GM23248 (cell line): Measurements from ENCODE around the gene TUBA1C. TPM values are rescaled to one million over a fixed set of nuclear protein-coding genes. Genes with fewer than 3 reads are reported as not detected.

Source experiments
- DNase-seq: peaks from one replicate; pipeline ENCODE4 v3.0.0-alpha.2; 2015
- H2AFZ ChIP-seq: fragments of 200-600 bp; sonication (generic); 2 replicates; pipeline ENCODE4 v1.6.1; 2016; ENCODE audit warnings: antibody characterized with exemption
- H3F3A ChIP-seq: fragments of 200-600 bp; sonication (generic); 2 replicates; pipeline ENCODE4 v1.6.1; 2016; ENCODE audit warnings: mild to moderate bottlenecking, antibody characterized with exemption, mixed run types; ENCODE audit not compliant: insufficient read depth
- H3K27ac ChIP-seq: fragments of 200-600 bp; sonication (generic); 2 replicates; pipeline ENCODE4 v1.5.1; 2016; ENCODE audit warnings: mild to moderate bottlenecking
- H3K27me3 ChIP-seq: fragments of 200-600 bp; sonication (generic); replicated peaks from 2 replicates; pipeline ENCODE4 v1.6.1; 2016; ENCODE audit warnings: mild to moderate bottlenecking; ENCODE audit not compliant: insufficient read depth
- H3K36me3 ChIP-seq: fragments of 200-600 bp; sonication (generic); 2 replicates; pipeline ENCODE4 v1.6.1; 2016; ENCODE audit warnings: low read depth, mild to moderate bottlenecking
- H3K4me1 ChIP-seq: fragments of 200-600 bp; sonication (generic); 2 replicates; pipeline ENCODE4 v1.6.1; 2016; ENCODE audit warnings: mild to moderate bottlenecking; ENCODE audit not compliant: insufficient read depth
- H3K4me2 ChIP-seq: fragments of 200-600 bp; sonication (generic); one replicate; pipeline ENCODE4 v1.6.1; 2016; ENCODE audit warnings: mild to moderate bottlenecking; ENCODE audit not compliant: unreplicated experiment
- H3K4me3 ChIP-seq: fragments of 200-600 bp; sonication (generic); 2 replicates; pipeline ENCODE4 v1.5.1; 2016; ENCODE audit warnings: mild to moderate bottlenecking
- H3K79me2 ChIP-seq: fragments of 200-600 bp; sonication (generic); 2 replicates; pipeline ENCODE4 v1.6.1; 2016; ENCODE audit warnings: mild to moderate bottlenecking; ENCODE audit not compliant: insufficient read depth
- H3K9ac ChIP-seq: fragments of 200-600 bp; sonication (generic); 2 replicates; pipeline ENCODE4 v1.6.1; 2016; ENCODE audit warnings: mild to moderate bottlenecking
- H3K9me2 ChIP-seq: fragments of 200-600 bp; sonication (generic); 2 replicates; pipeline ENCODE4 v1.6.1; 2016; ENCODE audit warnings: mixed run types, mild to moderate bottlenecking, moderate library complexity; ENCODE audit not compliant: insufficient read depth
- H3K9me3 ChIP-seq: fragments of 200-600 bp; sonication (generic); one replicate; pipeline ENCODE4 v1.6.1; 2017; ENCODE audit warnings: low read depth
- H4K20me1 ChIP-seq: fragments of 200-600 bp; sonication (generic); 2 replicates; pipeline ENCODE4 v1.6.0; 2016; ENCODE audit not compliant: insufficient read depth
- EZH2 ChIP-seq: fragments of 200-600 bp; sonication (generic); IDR thresholded peaks from 2 replicates; pipeline ENCODE4 v1.6.1; 2018; ENCODE audit warnings: antibody characterized with exemption, mild to moderate bottlenecking; ENCODE audit not compliant: insufficient read depth, poor library complexity, severe bottlenecking
- EZH2phosphoT487 ChIP-seq: fragments of 200-600 bp; sonication (generic); IDR thresholded peaks from 2 replicates; pipeline ENCODE4 v1.6.1; 2018; ENCODE audit warnings: antibody characterized with exemption, moderate library complexity, mild to moderate bottlenecking, low read depth; ENCODE audit not compliant: insufficient read depth
- WGBS, 2 experiments: methylation state at CpG; one replicate each; pipeline ENCODE4 v1.1.6; 2015 to 2017; ENCODE audit warnings: low lambda C conversion rate in 2 of 2, low coverage in 1 of 2; ENCODE audit errors: missing lambda C conversion rate in 2 of 2; 5-methylcytosine and 5-hydroxymethylcytosine counted together
- in situ Hi-C: fragments of 300-500 bp; cut with MboI; formaldehyde crosslinking; loops from 2 replicates; pipeline ENCODE4 v1.15.0; 2020
- polyA plus RNA-seq: library from polyadenylated mRNA; unstranded; fragments of >200 nt; fragmentation: Nextera tagmentation; extraction: Ambion mirVana; gene quantifications from 2 replicates; pipeline ENCODE4 v1.2.1, GENCODE V29; 2016
- total RNA-seq: library from RNA; depleted of rRNA; stranded (reverse); fragments of >200 nt; shearing (Covaris generic); gene quantifications from 2 replicates; pipeline ENCODE4 v1.2.3, GENCODE V29; 2014

The TUBA1C gene
- total and polyA plus RNA-seq, 2 experiments from 2014 or later = 301 to 473 TPM

- H3K9ac ChIP-seq = no peak overlapping the region
- H3K4me2 ChIP-seq = no peak overlapping the region
- DNase-seq = no peak
- no peaks in the 10 kb centered on the region for H3K9me2 ChIP-seq
- H3K79me2 ChIP-seq = peaks cover 34% of the 10 kb centered on the region
- H3K4me3 ChIP-seq = no peak overlapping the region
- H3K36me3 ChIP-seq = no peaks in the 10 kb centered on the region
- peaks cover 33% of the 10 kb centered on the region for H3F3A ChIP-seq
- H3K27me3 ChIP-seq = no peaks in the 10 kb centered on the region
- no peak for TF ChIP-seq EZH2phosphoT487
- TF ChIP-seq EZH2 = no peak
- in situ Hi-C loops = no loop called here
- H3K9me3 ChIP-seq = no peaks in the 10 kb centered on the region
- 96 to 99% methylated on average over 4 of the region's 4 CpGs for WGBS, 2 experiments
- H2AFZ ChIP-seq = no peak overlapping the region; the same call in 1 of the 2 replicates
- H3K27ac ChIP-seq = peak overlapping the region; percentile 61
- peaks cover 33% of the 10 kb centered on the region for H3K4me1 ChIP-seq
- no peaks in the 10 kb centered on the region for H4K20me1 ChIP-seq
Observed at GRCh38 chr12:49259452-49259851, 5.4 kb upstream of the TUBA1C start.

- peaks cover 33% of the 10 kb centered on the region for H3F3A ChIP-seq
- H3K36me3 ChIP-seq = no peaks in the 10 kb centered on the region
- H3K4me3 ChIP-seq = 0 out of 2 replicates have a peak overlapping the region, but pooled peaks have one; percentile 19
- in situ Hi-C loops = no loop called here
- H3K9ac ChIP-seq = peak overlapping the region; percentile 47
- peak overlapping the region; percentile 69 for H3K4me2 ChIP-seq
- H2AFZ ChIP-seq = peak overlapping the region; percentile 54
- DNase-seq = peak; percentile 61
- TF ChIP-seq EZH2phosphoT487 (no peak), EZH2 (no peak)
- no peaks in the 10 kb centered on the region for H3K27me3 ChIP-seq
- no peaks in the 10 kb centered on the region for H3K9me2 ChIP-seq
- no peaks in the 10 kb centered on the region for H3K9me3 ChIP-seq
- WGBS, 2 experiments = 27 to 30% methylated on average over 3 of the region's 3 CpGs
- H3K4me1 ChIP-seq = peaks cover 33% of the 10 kb centered on the region
- peaks cover 34% of the 10 kb centered on the region for H3K79me2 ChIP-seq
- peak overlapping the region; percentile 61 for H3K27ac ChIP-seq
- no peaks in the 10 kb centered on the region for H4K20me1 ChIP-seq
Observed at GRCh38 chr12:49260166-49260565, 4.7 kb upstream of the TUBA1C start.

- H4K20me1 ChIP-seq = no peaks in the 10 kb centered on the region
- peak overlapping the region; percentile 61 for H3K27ac ChIP-seq
- peaks cover 36% of the 10 kb centered on the region for H3F3A ChIP-seq
- H3K36me3 ChIP-seq = no peaks in the 10 kb centered on the region
- H3K4me3 ChIP-seq = 0 out of 2 replicates have a peak overlapping the region, but pooled peaks have one; percentile 19
- in situ Hi-C loops = no loop called here
- 88 to 93% methylated on average over 11 of the region's 11 CpGs for WGBS, 2 experiments
- DNase-seq = no peak
- H3K4me2 ChIP-seq = peak overlapping the region; percentile 69
- no peaks in the 10 kb centered on the region for H3K27me3 ChIP-seq
- H3K9me3 ChIP-seq = no peaks in the 10 kb centered on the region
- H2AFZ ChIP-seq = peak overlapping the region; percentile 54
- H3K9ac ChIP-seq = peak overlapping the region; percentile 47
- TF ChIP-seq EZH2 (no peak), EZH2phosphoT487 (no peak)
- peaks cover 33% of the 10 kb centered on the region for H3K4me1 ChIP-seq
- H3K9me2 ChIP-seq = no peaks in the 10 kb centered on the region
- peaks cover 37% of the 10 kb centered on the region for H3K79me2 ChIP-seq
Observed at GRCh38 chr12:49260571-49261363, 4.1 kb upstream of the TUBA1C start.

- Histone ChIP-seq H3K9me2 (no peaks in the 10 kb centered on the region), H3K4me1 (peaks cover 33% of the 10 kb centered on the region), H3F3A (peaks cover 46% of the 10 kb centered on the region), H3K4me2 (peak overlapping the region; percentile 10), H3K27ac (peak overlapping the region; percentile 48), H3K9me3 (no peaks in the 10 kb centered on the region), H3K4me3 (no peak overlapping the region), H3K36me3 (peaks cover 8% of the 10 kb centered on the region; the same call in 1 of the 2 replicates), H3K79me2 (peaks cover 46% of the 10 kb centered on the region), H2AFZ (no peak overlapping the region), H3K9ac (peak overlapping the region; percentile 13), H4K20me1 (no peaks in the 10 kb centered on the region), H3K27me3 (no peaks in the 10 kb centered on the region)
- no peak for TF ChIP-seq EZH2phosphoT487
- no peak for TF ChIP-seq EZH2
- WGBS, 2 experiments = 45 to 62% methylated on average over 2 of the region's 2 CpGs
- DNase-seq = peak; percentile 77
- in situ Hi-C loops = no loop called here
Observed at GRCh38 chr12:49261721-49262120, 3.2 kb upstream of the TUBA1C start.
